GM19372 (cell line): ENCODE results near the gene NOL9.
A peak's percentile ranks its signal among the peaks of the same experiment; 100 is the strongest.

Source experiments
- ATAC-seq: cut with Tn5 transposase; IDR thresholded peaks from one replicate; pipeline ENCODE4 v1.9.1; 2021; ENCODE audit warnings: mild to moderate bottlenecking, low read depth, moderate library complexity; ENCODE audit not compliant: unreplicated experiment

NOL9 gene

GRCh38 chr1:6591222-6591621, 36.9 kb upstream of the NOL9 start:
- no peak for ATAC-seq

GRCh38 chr1:6590046-6590445, 35.7 kb upstream of the NOL9 start:
- no peak for ATAC-seq

GRCh38 chr1:6588893-6589520, 34.7 kb upstream of the NOL9 start:
- ATAC-seq: no peak

GRCh38 chr1:6588128-6588892, 34.0 kb upstream of the NOL9 start:
- no peak for ATAC-seq

- no peak for ATAC-seq
These were observed 33.1 kb upstream of the NOL9 start for GRCh38 chr1:6587261-6588005.

GRCh38 chr1:6586404-6586816, 32.1 kb upstream of the NOL9 start:
- no peak for ATAC-seq

GRCh38 chr1:6585841-6586240, 31.5 kb upstream of the NOL9 start:
- no peak for ATAC-seq

- ATAC-seq: no peak
These were observed 30.9 kb upstream of the NOL9 start for GRCh38 chr1:6585081-6585722.

GRCh38 chr1:6584126-6585080, 30.1 kb upstream of the NOL9 start:
- ATAC-seq: no peak

- ATAC-seq: no peak
These were observed 28.1 kb upstream of the NOL9 start for GRCh38 chr1:6582370-6582769.

GRCh38 chr1:6581561-6582305, 27.4 kb upstream of the NOL9 start:
- no peak for ATAC-seq

GRCh38 chr1:6580593-6581409, 26.5 kb upstream of the NOL9 start:
- ATAC-seq: no peak

- peak; percentile 2 for ATAC-seq
These were observed 25.8 kb upstream of the NOL9 start for GRCh38 chr1:6580119-6580592.

- ATAC-seq: peak; percentile 97
These were observed 25.2 kb upstream of the NOL9 start, which contains the start of gene ZBTB48 for GRCh38 chr1:6579374-6580118. TSS of gene ZBTB48 (plus strand) at chr1:6579994. CDS start at chr1:6580610, 616 bp downstream.

GRCh38 chr1:6578624-6579373, 24.5 kb upstream of the NOL9 start:
- ATAC-seq: no peak

GRCh38 chr1:6577831-6578525, 23.7 kb upstream of the NOL9 start:
- ATAC-seq: no peak
